Measurements from ENCODE around the gene RAD51B.

- TF ChIP-seq CTCF (IDR thresholded peaks at IDR 0.05) (no peak), POLR2A (IDR thresholded peaks at IDR 0.05) (no peak)
Observed at GRCh38 chr14:68556253-68556652, 736.7 kb downstream of the RAD51B start.
